HL-60 (cell line): Measurements from ENCODE around the gene ALOXE3.

Experiments used
- DNase-seq, 2 experiments: peaks; one replicate each; pipeline ENCODE4 v3.0.0-alpha.2; 2010 to 2020; ENCODE audit warnings: low read depth in 1 of 2, low spot score in 1 of 2
- H3K27ac ChIP-seq: fragments of 250-450 bp; sonication (Bioruptor Pico); replicated peaks from 2 replicates; pipeline ENCODE4 v1.5.1; 2020; ENCODE audit warnings: mild to moderate bottlenecking, moderate library complexity
- H3K27me3 ChIP-seq: fragments of 250-450 bp; sonication (Bioruptor Pico); 2 replicates; pipeline ENCODE4 v1.5.1; 2021; ENCODE audit warnings: mild to moderate bottlenecking, moderate library complexity; ENCODE audit not compliant: insufficient read depth, poor library complexity, severe bottlenecking
- H3K4me3 ChIP-seq: replicated peaks from 2 replicates; pipeline ENCODE4 v1.5.1; 2011; ENCODE audit warnings: mild to moderate bottlenecking, control low read depth, low read length; ENCODE audit not compliant: insufficient read depth
- CTCF ChIP-seq: IDR thresholded peaks from one replicate; pipeline ENCODE4 v1.5.1; 2011; ENCODE audit warnings: low read length, control low read depth, inconsistent platforms; ENCODE audit not compliant: insufficient read depth
- GABPA ChIP-seq: IDR thresholded peaks from 2 replicates; pipeline ENCODE4 v1.6.1; 2012; ENCODE audit warnings: low read depth
- POLR2AphosphoS5 ChIP-seq: IDR thresholded peaks from 2 replicates; pipeline ENCODE4 v1.6.1; 2012; ENCODE audit warnings: low read depth
- SPI1 ChIP-seq: IDR thresholded peaks from 2 replicates; pipeline ENCODE4 v1.6.1; 2012; ENCODE audit warnings: low read depth, mild to moderate bottlenecking, borderline replicate concordance
- TF ChIP-seq, protein P1 (sequence below): IDR thresholded peaks from 2 replicates; pipeline ENCODE4 v1.6.1; 2012; ENCODE audit warnings: low read depth; ENCODE audit not compliant: insufficient replicate concordance

ALOXE3 gene

DNA sequence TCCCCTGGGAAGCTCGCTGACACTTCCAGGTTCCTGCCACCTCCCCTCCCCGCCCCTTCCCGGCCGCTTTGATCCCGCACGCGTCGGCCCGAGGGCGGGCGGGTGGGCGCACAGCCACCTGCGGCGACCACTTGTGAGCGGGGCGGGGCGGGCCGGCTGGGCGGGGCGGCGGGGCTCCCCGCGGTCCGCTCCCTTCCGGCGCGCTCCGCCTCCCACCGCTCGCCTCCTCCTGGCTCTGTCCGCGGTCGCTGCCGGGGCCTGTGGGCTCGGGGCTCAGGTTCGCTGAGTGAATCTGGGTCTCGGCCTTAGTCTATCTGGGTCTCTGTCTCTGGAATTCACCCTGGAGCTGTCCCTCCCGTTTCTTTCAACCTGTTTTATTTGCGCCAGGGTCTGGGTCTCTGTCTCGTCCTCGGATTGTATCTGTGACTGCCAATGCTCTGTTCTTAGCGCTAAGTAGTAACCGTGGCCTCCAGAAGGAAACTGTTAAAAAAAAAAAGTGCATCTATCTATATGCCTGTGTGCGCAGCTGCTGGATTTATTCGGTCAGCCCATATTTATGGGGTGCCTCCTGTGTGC lies 8.3 kb upstream of the ALOXE3 start:
- peaks cover 11% of the 10 kb centered on the region for H3K27me3 ChIP-seq
- no peak for DNase-seq
- no peak overlapping the region for H3K27ac ChIP-seq
- no peak for TF ChIP-seq GABPA
- TF ChIP-seq, protein P1, sequence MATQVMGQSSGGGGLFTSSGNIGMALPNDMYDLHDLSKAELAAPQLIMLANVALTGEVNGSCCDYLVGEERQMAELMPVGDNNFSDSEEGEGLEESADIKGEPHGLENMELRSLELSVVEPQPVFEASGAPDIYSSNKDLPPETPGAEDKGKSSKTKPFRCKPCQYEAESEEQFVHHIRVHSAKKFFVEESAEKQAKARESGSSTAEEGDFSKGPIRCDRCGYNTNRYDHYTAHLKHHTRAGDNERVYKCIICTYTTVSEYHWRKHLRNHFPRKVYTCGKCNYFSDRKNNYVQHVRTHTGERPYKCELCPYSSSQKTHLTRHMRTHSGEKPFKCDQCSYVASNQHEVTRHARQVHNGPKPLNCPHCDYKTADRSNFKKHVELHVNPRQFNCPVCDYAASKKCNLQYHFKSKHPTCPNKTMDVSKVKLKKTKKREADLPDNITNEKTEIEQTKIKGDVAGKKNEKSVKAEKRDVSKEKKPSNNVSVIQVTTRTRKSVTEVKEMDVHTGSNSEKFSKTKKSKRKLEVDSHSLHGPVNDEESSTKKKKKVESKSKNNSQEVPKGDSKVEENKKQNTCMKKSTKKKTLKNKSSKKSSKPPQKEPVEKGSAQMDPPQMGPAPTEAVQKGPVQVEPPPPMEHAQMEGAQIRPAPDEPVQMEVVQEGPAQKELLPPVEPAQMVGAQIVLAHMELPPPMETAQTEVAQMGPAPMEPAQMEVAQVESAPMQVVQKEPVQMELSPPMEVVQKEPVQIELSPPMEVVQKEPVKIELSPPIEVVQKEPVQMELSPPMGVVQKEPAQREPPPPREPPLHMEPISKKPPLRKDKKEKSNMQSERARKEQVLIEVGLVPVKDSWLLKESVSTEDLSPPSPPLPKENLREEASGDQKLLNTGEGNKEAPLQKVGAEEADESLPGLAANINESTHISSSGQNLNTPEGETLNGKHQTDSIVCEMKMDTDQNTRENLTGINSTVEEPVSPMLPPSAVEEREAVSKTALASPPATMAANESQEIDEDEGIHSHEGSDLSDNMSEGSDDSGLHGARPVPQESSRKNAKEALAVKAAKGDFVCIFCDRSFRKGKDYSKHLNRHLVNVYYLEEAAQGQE, result no peak
- no peak for TF ChIP-seq CTCF
- no peak for TF ChIP-seq SPI1
- peak overlapping the region; percentile 64 for H3K4me3 ChIP-seq

DNA sequence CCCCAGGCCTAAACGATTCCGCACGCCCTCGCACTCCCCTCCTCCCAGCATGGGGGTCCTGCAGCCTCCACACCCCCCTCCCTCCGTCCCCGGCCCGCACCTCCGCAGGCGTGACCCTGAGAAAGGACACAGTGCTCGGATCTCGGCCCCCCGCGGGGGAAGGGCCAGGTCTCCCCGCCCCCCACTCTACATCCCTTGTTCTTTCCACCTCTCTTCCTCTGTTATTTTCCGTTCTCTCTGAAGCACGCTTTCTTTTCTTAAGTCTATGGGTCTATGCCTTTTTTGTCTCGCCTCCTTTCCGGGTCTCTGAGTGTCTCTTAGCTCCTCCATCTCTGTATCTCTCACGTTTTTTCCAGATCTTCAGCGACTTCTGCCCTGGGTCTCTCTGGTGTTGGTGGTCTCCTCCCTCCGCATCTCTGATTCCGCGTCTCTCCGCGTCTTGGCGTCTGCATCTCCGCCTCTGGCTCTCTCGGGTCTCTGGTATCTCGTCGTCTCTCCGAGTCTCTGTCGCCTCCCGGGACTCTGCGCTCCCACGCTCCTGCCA lies 7.7 kb upstream of the ALOXE3 start:
- DNase-seq, result no peak
- H3K27me3 ChIP-seq, result peaks cover 11% of the 10 kb centered on the region
- TF ChIP-seq CTCF, result no peak
- TF ChIP-seq, protein P1, result no peak
- no peak for TF ChIP-seq SPI1
- TF ChIP-seq GABPA, result no peak
- TF ChIP-seq POLR2AphosphoS5, result no peak
- peak overlapping the region; percentile 64 for H3K4me3 ChIP-seq
- H3K27ac ChIP-seq, result no peak overlapping the region

- DNase-seq, result peak in 1 of 2 experiments; percentile 38
- no peak overlapping the region for H3K27ac ChIP-seq
- peaks cover 11% of the 10 kb centered on the region for H3K27me3 ChIP-seq
- TF ChIP-seq, protein P1, result no peak
- TF ChIP-seq GABPA (no peak), CTCF (no peak), SPI1 (no peak), POLR2AphosphoS5 (no peak)
- peak overlapping the region; percentile 64 for H3K4me3 ChIP-seq
Measured at GRCh38 chr17:8125154-8125946, 7.0 kb upstream of the ALOXE3 start.
